Measurements from ENCODE around the gene TMPRSS11E. TPM values are rescaled to one million over a fixed set of nuclear protein-coding genes. Genes with fewer than 3 reads are reported as not detected.
"Not testable (repeated sequence)": the region's sequence is repeated elsewhere in the genome, so short reads cannot be mapped to it uniquely, and the experiment has no call there.

The TMPRSS11E gene
- total RNA-seq, 1 experiment from 2014 or later = 0.08 TPM

- no peak for DNase-seq (ENCODE audit: low read depth, low spot score)
- in situ Hi-C loops (cut with HindIII; ENCODE audit: low pct_unique_long_range_greater_than_20kb, low sequenced_read_pairs) = no loop called here
These were observed 71.6 kb downstream of the TMPRSS11E start for GRCh38 chr4:68518889-68519288.

- no peak for DNase-seq (ENCODE audit: low read depth, low spot score)
- in situ Hi-C loops (cut with HindIII; ENCODE audit: low pct_unique_long_range_greater_than_20kb, low sequenced_read_pairs) = no loop called here
These were observed 73.7 kb downstream of the TMPRSS11E start for GRCh38 chr4:68520985-68521384.

- in situ Hi-C loops (cut with HindIII; ENCODE audit: low pct_unique_long_range_greater_than_20kb, low sequenced_read_pairs); DNase-seq (ENCODE audit: low read depth, low spot score): not testable (repeated sequence)
These were observed 75.0 kb downstream of the TMPRSS11E start for GRCh38 chr4:68522232-68522631.

- in situ Hi-C loops (cut with HindIII; ENCODE audit: low pct_unique_long_range_greater_than_20kb, low sequenced_read_pairs) = no loop called here
- DNase-seq (ENCODE audit: low read depth, low spot score) = no peak
These were observed 88.7 kb downstream of the TMPRSS11E start for GRCh38 chr4:68535974-68536373.

- no peak for DNase-seq (ENCODE audit: low read depth, low spot score)
- in situ Hi-C loops (cut with HindIII; ENCODE audit: low pct_unique_long_range_greater_than_20kb, low sequenced_read_pairs) = no loop called here
These were observed 89.1 kb downstream of the TMPRSS11E start for GRCh38 chr4:68536375-68536774.

- DNase-seq (ENCODE audit: low read depth, low spot score); in situ Hi-C loops (cut with HindIII; ENCODE audit: low pct_unique_long_range_greater_than_20kb, low sequenced_read_pairs): not testable (repeated sequence)
These were observed 95.5 kb downstream of the TMPRSS11E start for GRCh38 chr4:68542742-68543141.

Other genes with a start within 250 kb of the TMPRSS11E start
- not detected in 2 replicates for gene TMPRSS11B, start 201.8 kb upstream of the TMPRSS11E start, total RNA-seq (2014; rRNA removed; shearing (Covaris generic))
- 26.9 and 28.5 TPM in 2 replicates for gene YTHDC1, start 97.4 kb upstream of the TMPRSS11E start, total RNA-seq (2014; rRNA removed; shearing (Covaris generic))
- gene UGT2B17, start 128.9 kb downstream of the TMPRSS11E start, total RNA-seq (2014; rRNA removed; shearing (Covaris generic)) = not detected in 2 replicates
- gene UGT2B15, start 223.2 kb downstream of the TMPRSS11E start, total RNA-seq (2014; rRNA removed; shearing (Covaris generic)) = not detected in 2 replicates

Measured in SK-MEL-5 (cell line).